ENCODE data around the gene ZNF8. TPM values are rescaled to one million over a fixed set of nuclear protein-coding genes. Genes with fewer than 3 reads are reported as not detected.
A peak's percentile ranks its signal among the peaks of the same experiment; 100 is the strongest.

ZNF8 gene
- total RNA-seq, 1 experiment from 2014 or later, result 4.9 TPM

- BruUV-seq (replicated peaks), result no TSS peak
- peak overlapping the region; percentile 96 for H3K4me3 Mint-ChIP-seq (ENCODE audit: unreplicated experiment)
- H3K36me3 Mint-ChIP-seq (ENCODE audit: insufficient read depth, unreplicated experiment), result peaks cover 52% of the 10 kb centered on the region
- intact Hi-C loops (cut with micrococcal nuclease), result loop anchor here (2.0 kb wide), 1 partner anchor 75 kb away; the partner anchor contains the start of gene ZNF544
- no peaks in the 10 kb centered on the region for H3K9me3 Mint-ChIP-seq (ENCODE audit: unreplicated experiment)
- TF ChIP-seq CTCF (IDR thresholded peaks at IDR 0.05; ENCODE audit: unreplicated experiment), result no peak
- no peak for DNase-seq (ENCODE audit: unreplicated experiment)
- peak overlapping the region; percentile 98 for H3K27ac Mint-ChIP-seq (ENCODE audit: low read depth, unreplicated experiment)
- peaks cover 10% of the 10 kb centered on the region for H3K4me1 Mint-ChIP-seq (ENCODE audit: insufficient read depth, unreplicated experiment)
- POLR2A ChIA-PET, result interaction anchor here (0.6 to 3.8 kb wide), 5 partner anchors 10 to 121 kb away, joined by 3 to 34 read pairs (median 3); partner anchors contain the start of gene ZSCAN22
- no peaks in the 10 kb centered on the region for H3K27me3 Mint-ChIP-seq (ENCODE audit: insufficient read depth, unreplicated experiment)
- CTCF ChIA-PET, result interaction anchor here (0.5 to 1.4 kb wide), 2 partner anchors 13 to 158 kb away, joined by 3 to 5 read pairs; no protein-coding TSS in a partner anchor
Measured at GRCh38 chr19:58304255-58304654, 25.5 kb downstream of the ZNF8 start.

GRCh38 chr19:58304748-58305064 lies 26.0 kb downstream of the ZNF8 start:
- BruUV-seq (replicated peaks), result no TSS peak
- Mint-ChIP-seq H3K36me3 (ENCODE audit: insufficient read depth, unreplicated experiment) (peaks cover 54% of the 10 kb centered on the region), H3K27me3 (ENCODE audit: insufficient read depth, unreplicated experiment) (no peaks in the 10 kb centered on the region), H3K9me3 (ENCODE audit: unreplicated experiment) (no peaks in the 10 kb centered on the region), H3K27ac (ENCODE audit: low read depth, unreplicated experiment) (peak overlapping the region; percentile 98), H3K4me1 (ENCODE audit: insufficient read depth, unreplicated experiment) (peaks cover 10% of the 10 kb centered on the region), H3K4me3 (ENCODE audit: unreplicated experiment) (peak overlapping the region; percentile 96)
- POLR2A ChIA-PET, result interaction anchor here (0.5 to 3.8 kb wide), 15 partner anchors 8 to 213 kb away, joined by 3 to 34 read pairs (median 4); partner anchors contain the start of genes ZNF497, ZNF544, ZNF8 and ZSCAN22
- no peak for DNase-seq (ENCODE audit: unreplicated experiment)
- CTCF ChIA-PET, result interaction anchor here (0.7 kb wide), 1 partner anchor 213 kb away, joined by 3 read pairs; no protein-coding TSS in a partner anchor
- intact Hi-C loops (cut with micrococcal nuclease), result loop anchor here (2.0 kb wide), 1 partner anchor 76 kb away; the partner anchor contains the start of gene ZNF544
- TF ChIP-seq CTCF (IDR thresholded peaks at IDR 0.05; ENCODE audit: unreplicated experiment), result no peak

- peaks cover 53% of the 10 kb centered on the region for H3K36me3 Mint-ChIP-seq (ENCODE audit: insufficient read depth, unreplicated experiment)
- POLR2A ChIA-PET, result interaction anchor here (0.5 to 3.8 kb wide), 19 partner anchors 8 to 212 kb away, joined by 3 to 34 read pairs (median 4); partner anchors contain the start of genes ZNF497, ZNF544, ZNF8 and ZSCAN22
Measured at GRCh38 chr19:58305065-58305931, 26.5 kb downstream of the ZNF8 start, which contains the start of gene ERVK3-1. ERVK3-1 (plus strand) TSS chr19:58305377; CDS start chr19:58312169, 6,792 bp downstream.

More at GRCh38 chr19:58305065-58305931, 26.5 kb downstream of the ZNF8 start, which contains the start of gene ERVK3-1:
- CTCF ChIA-PET, result interaction anchor here (0.6 to 1.6 kb wide), 4 partner anchors 9 to 213 kb away, joined by 3 to 5 read pairs (median 3); partner anchors contain the start of gene ZNF544
- H3K4me3 Mint-ChIP-seq (ENCODE audit: unreplicated experiment), result peak within 1 kb of the TSS; percentile 96
- intact Hi-C loops (cut with micrococcal nuclease), result loop anchor here (2.0 kb wide), 1 partner anchor 76 kb away; the partner anchor contains the start of gene ZNF544
- H3K4me1 Mint-ChIP-seq (ENCODE audit: insufficient read depth, unreplicated experiment), result peaks cover 10% of the 10 kb centered on the region
- TF ChIP-seq CTCF (IDR thresholded peaks at IDR 0.05; ENCODE audit: unreplicated experiment), result no peak
- peak within 1 kb of the TSS; percentile 98 for H3K27ac Mint-ChIP-seq (ENCODE audit: low read depth, unreplicated experiment)
- no TSS peak for BruUV-seq (replicated peaks)
- H3K27me3 Mint-ChIP-seq (ENCODE audit: insufficient read depth, unreplicated experiment), result no peaks in the 10 kb centered on the region
- peak; percentile 97 for DNase-seq (ENCODE audit: unreplicated experiment)
- no peaks in the 10 kb centered on the region for H3K9me3 Mint-ChIP-seq (ENCODE audit: unreplicated experiment)

Measured in MCF 10A (cell line).